Peyer's patch (tissue), 4 donors: Measurements from ENCODE around the gene TRAF3IP3. TPM values are rescaled to one million over a fixed set of nuclear protein-coding genes. Genes with fewer than 3 reads are reported as not detected.
"Not testable (repeated sequence)": the region's sequence is repeated elsewhere in the genome, so short reads cannot be mapped to it uniquely, and the experiment has no call there.

Experiments
- DNase-seq, 3 donors: peaks; one replicate each; pipeline ENCODE4 v3.0.0-alpha.2; 2017 to 2019
- H3K27ac ChIP-seq, 4 donors: fragments of 200-600 bp; sonication (generic); one replicate each; pipeline ENCODE4 v1.5.1; 2016 to 2019
- H3K27me3 ChIP-seq, 2 donors: fragments of 200-600 bp; sonication (generic); one replicate each; pipeline ENCODE4 v1.5.1; 2019
- H3K36me3 ChIP-seq, 3 donors: fragments of 200-600 bp; sonication (generic); one replicate each; pipeline ENCODE4 v1.5.1; 2016 to 2019
- H3K4me1 ChIP-seq, 4 donors: fragments of 200-600 bp; sonication (generic); one replicate each; pipeline ENCODE4 v1.5.1; 2016 to 2019
- H3K4me3 ChIP-seq, 4 donors: fragments of 200-600 bp; sonication (generic); 1 replicate in 3 of 4; 2 replicates in 1 of 4; pipeline ENCODE4 v1.5.1; 2016 to 2019; ENCODE audit warnings: mild to moderate bottlenecking in 1 of 4
- H3K9me3 ChIP-seq, 4 donors: fragments of 200-600 bp; sonication (generic); one replicate each; pipeline ENCODE4 v1.5.1; 2016 to 2019; ENCODE audit warnings: mild to moderate bottlenecking in 1 of 4
- CTCF ChIP-seq, 6 experiments: fragments of 450-650 bp in 4 of 6; fragments of 200-600 bp in 2 of 6; sonication (generic) in 1 of 6; IDR thresholded peaks; one replicate each; pipeline ENCODE4 v1.5.1; 2017 to 2019; ENCODE audit warnings: antibody characterized with exemption in 6 of 6, mild to moderate bottlenecking in 3 of 6, moderate library complexity in 1 of 6
- POLR2A ChIP-seq, 2 donors: fragments of 450-650 bp; IDR thresholded peaks; one replicate each; pipeline ENCODE4 v1.5.1; 2017; ENCODE audit warnings: antibody characterized with exemption in 2 of 2, mild to moderate bottlenecking in 2 of 2, moderate library complexity in 2 of 2
- total RNA-seq, 4 donors: library from RNA; depleted of rRNA; stranded (reverse); fragments of >200 nt; gene quantifications; one replicate each; pipeline ENCODE4 v1.1.0, GENCODE V29; 2016

The TRAF3IP3 gene
- total RNA-seq, 4 donors from 2014 or later: 7.4 to 102 (median 10.8) TPM

GRCh38 chr1:209790286-209791193, 34.7 kb downstream of the TRAF3IP3 start:
- peak overlapping the region in 3 of 4 donors; percentile 14 to 88 (median 74) for H3K27ac ChIP-seq
- TF ChIP-seq CTCF (IDR thresholded peaks at IDR 0.05) (no peak), POLR2A (IDR thresholded peaks at IDR 0.05) (no peak)
- no peak overlapping the region for H3K4me3 ChIP-seq
- peak in 1 of 3 donors; percentile 68 for DNase-seq
- H3K36me3 ChIP-seq: peaks cover 0 to 46% (median 0%) of the 10 kb centered on the region in 3 donors
- no peaks in the 10 kb centered on the region for H3K27me3 ChIP-seq
- no peaks in the 10 kb centered on the region for H3K9me3 ChIP-seq
- peaks cover 0 to 35% (median 2%) of the 10 kb centered on the region in 4 donors for H3K4me1 ChIP-seq

- H3K4me1 ChIP-seq: peaks cover 0 to 32% (median 2%) of the 10 kb centered on the region in 4 donors
- no peaks in the 10 kb centered on the region for H3K9me3 ChIP-seq
- TF ChIP-seq CTCF (IDR thresholded peaks at IDR 0.05): no peak
- TF ChIP-seq POLR2A (IDR thresholded peaks at IDR 0.05): no peak
- peak overlapping the region in 3 of 4 donors; percentile 54 to 88 (median 74) for H3K27ac ChIP-seq
- no peak overlapping the region for H3K4me3 ChIP-seq
- DNase-seq: peak in 1 of 3 donors; percentile 80
- H3K27me3 ChIP-seq: no peaks in the 10 kb centered on the region
- H3K36me3 ChIP-seq: peaks cover 0 to 46% (median 0%) of the 10 kb centered on the region in 3 donors
Observed at GRCh38 chr1:209791920-209792319, 36.1 kb downstream of the TRAF3IP3 start.

- Histone ChIP-seq H3K36me3 (peaks cover 0 to 41% (median 0%) of the 10 kb centered on the region in 3 donors), H3K4me1 (peaks cover 0 to 16% (median 2%) of the 10 kb centered on the region in 4 donors)
- not testable (repeated sequence) for H3K27ac ChIP-seq, H3K9me3 ChIP-seq, DNase-seq, H3K4me3 ChIP-seq, H3K27me3 ChIP-seq
Observed at GRCh38 chr1:209793711-209794110, 37.9 kb downstream of the TRAF3IP3 start.

GRCh38 chr1:209797978-209798639, 42.3 kb downstream of the TRAF3IP3 start:
- TF ChIP-seq CTCF (IDR thresholded peaks at IDR 0.05) (no peak), POLR2A (IDR thresholded peaks at IDR 0.05) (no peak)
- Histone ChIP-seq H3K36me3 (peaks cover 0 to 38% (median 0%) of the 10 kb centered on the region in 3 donors), H3K4me3 (no peak overlapping the region), H3K4me1 (peaks cover 0 to 5% (median 0%) of the 10 kb centered on the region in 4 donors), H3K27ac (no peak overlapping the region), H3K27me3 (no peaks in the 10 kb centered on the region), H3K9me3 (no peaks in the 10 kb centered on the region)
- DNase-seq: no peak

GRCh38 chr1:209800984-209801834, 45.4 kb downstream of the TRAF3IP3 start:
- no peak overlapping the region for H3K27ac ChIP-seq
- peaks cover 0 to 5% (median 0%) of the 10 kb centered on the region in 4 donors for H3K4me1 ChIP-seq

More at GRCh38 chr1:209800984-209801834, 45.4 kb downstream of the TRAF3IP3 start:
- H3K9me3 ChIP-seq: no peaks in the 10 kb centered on the region
- no peaks in the 10 kb centered on the region for H3K27me3 ChIP-seq
- no peak overlapping the region for H3K4me3 ChIP-seq
- peaks cover 0 to 15% (median 0%) of the 10 kb centered on the region in 3 donors for H3K36me3 ChIP-seq
- no peak for DNase-seq
- no peak for TF ChIP-seq POLR2A (IDR thresholded peaks at IDR 0.05)
- TF ChIP-seq CTCF (IDR thresholded peaks at IDR 0.05): no peak
